Measurements from ENCODE around the gene TRAPPC3L. TPM values are rescaled to one million over a fixed set of nuclear protein-coding genes. Genes with fewer than 3 reads are reported as not detected.
A peak's percentile ranks its signal among the peaks of the same experiment; 100 is the strongest.

TRAPPC3L gene
- total and polyA plus RNA-seq, 12 donors = 0.10 to 0.57 (median 0.27) TPM; not detected in 4

DNA sequence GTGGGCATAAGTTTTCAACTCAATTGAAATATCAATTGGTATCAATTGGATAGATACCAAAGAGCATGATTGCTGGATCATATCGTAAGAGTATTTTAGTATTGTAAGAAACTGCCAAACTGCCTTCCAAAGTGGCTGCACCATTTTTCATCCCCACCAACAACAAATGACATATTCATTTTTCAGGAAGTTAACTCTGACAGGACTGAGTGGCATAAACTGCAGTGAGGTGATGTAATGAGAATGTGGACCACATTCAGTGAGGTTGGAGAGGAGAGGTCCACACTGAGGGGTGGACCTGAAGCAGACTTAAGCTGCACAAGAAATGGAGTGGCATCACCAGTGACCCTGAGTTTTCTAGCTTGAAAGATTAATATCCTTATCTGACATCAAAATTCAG lies 95.9 kb downstream of the TRAPPC3L start:
- Histone ChIP-seq H3K27me3 (no peaks in the 10 kb centered on the region), H3K4me3 (no peak overlapping the region), H3K36me3 (replicated peaks in 1 of 2) (no peaks in the 10 kb centered on the region), H3K9me3 (replicated peaks in 1 of 3) (no peaks in the 10 kb centered on the region), H3K27ac (no peak overlapping the region), H3K4me1 (replicated peaks in 1 of 2) (peaks cover 3 to 16% of the 10 kb centered on the region in 2 donors)
- TF ChIP-seq POLR2A (IDR thresholded peaks at IDR 0.05) = no peak
- TF ChIP-seq, protein P1, sequence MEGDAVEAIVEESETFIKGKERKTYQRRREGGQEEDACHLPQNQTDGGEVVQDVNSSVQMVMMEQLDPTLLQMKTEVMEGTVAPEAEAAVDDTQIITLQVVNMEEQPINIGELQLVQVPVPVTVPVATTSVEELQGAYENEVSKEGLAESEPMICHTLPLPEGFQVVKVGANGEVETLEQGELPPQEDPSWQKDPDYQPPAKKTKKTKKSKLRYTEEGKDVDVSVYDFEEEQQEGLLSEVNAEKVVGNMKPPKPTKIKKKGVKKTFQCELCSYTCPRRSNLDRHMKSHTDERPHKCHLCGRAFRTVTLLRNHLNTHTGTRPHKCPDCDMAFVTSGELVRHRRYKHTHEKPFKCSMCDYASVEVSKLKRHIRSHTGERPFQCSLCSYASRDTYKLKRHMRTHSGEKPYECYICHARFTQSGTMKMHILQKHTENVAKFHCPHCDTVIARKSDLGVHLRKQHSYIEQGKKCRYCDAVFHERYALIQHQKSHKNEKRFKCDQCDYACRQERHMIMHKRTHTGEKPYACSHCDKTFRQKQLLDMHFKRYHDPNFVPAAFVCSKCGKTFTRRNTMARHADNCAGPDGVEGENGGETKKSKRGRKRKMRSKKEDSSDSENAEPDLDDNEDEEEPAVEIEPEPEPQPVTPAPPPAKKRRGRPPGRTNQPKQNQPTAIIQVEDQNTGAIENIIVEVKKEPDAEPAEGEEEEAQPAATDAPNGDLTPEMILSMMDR (IDR thresholded peaks at IDR 0.05) = no peak
- WGBS, 4 donors = 81 to 88% (median 86%) methylated on average over 1 of the region's 1 CpG
- DNase-seq = no peak
- intact Hi-C loops (cut with DNase I) = no loop called here

DNA sequence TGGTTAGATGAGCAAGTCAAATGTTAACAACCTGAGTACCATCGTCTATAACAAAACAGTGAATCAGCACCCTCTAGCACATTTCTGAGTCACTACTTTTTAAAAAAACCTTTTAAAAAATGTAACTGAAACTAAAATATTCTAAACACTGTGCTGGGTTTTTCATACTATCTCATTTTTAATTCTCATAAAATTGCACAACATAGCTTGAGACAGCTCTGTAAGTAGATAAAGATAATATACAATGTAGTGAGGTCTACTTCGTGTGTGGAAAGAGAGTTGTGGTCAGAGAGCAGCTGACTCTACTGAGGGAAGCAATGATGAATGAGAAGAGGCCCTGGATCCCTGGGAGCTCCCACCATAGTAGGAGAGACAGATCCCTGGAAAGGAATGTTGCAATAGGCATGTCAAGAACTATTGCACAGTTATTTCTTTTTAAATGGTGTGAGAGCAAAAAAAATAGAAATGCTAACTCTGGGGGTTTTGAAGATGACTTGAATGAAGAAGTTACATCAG lies 97.9 kb downstream of the TRAPPC3L start:
- H3K27me3 ChIP-seq = no peaks in the 10 kb centered on the region
- peak in 3 of 7 donors; percentile 40 to 47 (median 43) for DNase-seq
- H3K4me1 ChIP-seq (replicated peaks in 1 of 2) = peaks cover 3 to 16% of the 10 kb centered on the region in 2 donors
- H3K36me3 ChIP-seq (replicated peaks in 1 of 2) = no peaks in the 10 kb centered on the region
- intact Hi-C loops (cut with DNase I) = no loop called here
- H3K4me3 ChIP-seq = no peak overlapping the region
- WGBS, 4 donors = 7 to 14% (median 8%) methylated on average over 2 of the region's 2 CpGs
- H3K27ac ChIP-seq = peak overlapping the region in 1 of 5 donors; percentile 23
- H3K9me3 ChIP-seq (replicated peaks in 1 of 3) = no peaks in the 10 kb centered on the region
- no peak for TF ChIP-seq POLR2A (IDR thresholded peaks at IDR 0.05)
- TF ChIP-seq, protein P1 (IDR thresholded peaks at IDR 0.05) = no peak

DNA sequence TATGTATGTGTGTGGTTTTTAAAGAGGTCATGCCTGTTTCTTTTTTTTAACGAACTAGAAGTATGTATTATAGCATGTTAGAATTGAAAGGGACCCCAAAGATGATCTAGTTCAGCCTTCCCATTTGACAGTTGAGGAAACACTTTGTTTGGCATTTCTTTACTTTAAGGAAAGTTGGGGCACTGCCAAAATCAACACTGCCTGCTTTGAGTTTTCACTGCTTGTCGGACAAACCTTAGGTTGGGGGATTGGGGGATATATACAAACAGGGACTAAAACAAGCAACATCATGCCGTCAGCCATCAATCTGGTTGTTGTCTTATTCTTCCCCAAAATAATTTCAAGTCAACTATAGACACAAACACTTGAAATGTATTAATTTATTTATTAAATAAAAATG lies 98.4 kb downstream of the TRAPPC3L start:
- TF ChIP-seq, protein P1 (IDR thresholded peaks at IDR 0.05) = no peak
- TF ChIP-seq POLR2A (IDR thresholded peaks at IDR 0.05) = no peak
- DNase-seq = no peak
- Histone ChIP-seq H3K4me3 (no peak overlapping the region), H3K27me3 (no peaks in the 10 kb centered on the region), H3K4me1 (replicated peaks in 1 of 2) (peaks cover 3 to 16% of the 10 kb centered on the region in 2 donors), H3K9me3 (replicated peaks in 1 of 3) (no peaks in the 10 kb centered on the region), H3K27ac (peak overlapping the region in 1 of 5 donors; percentile 53), H3K36me3 (replicated peaks in 1 of 2) (no peaks in the 10 kb centered on the region)
- intact Hi-C loops (cut with DNase I) = no loop called here
- WGBS, 4 donors = 48 to 64% (median 56%) methylated on average over 3 of the region's 3 CpGs

DNA sequence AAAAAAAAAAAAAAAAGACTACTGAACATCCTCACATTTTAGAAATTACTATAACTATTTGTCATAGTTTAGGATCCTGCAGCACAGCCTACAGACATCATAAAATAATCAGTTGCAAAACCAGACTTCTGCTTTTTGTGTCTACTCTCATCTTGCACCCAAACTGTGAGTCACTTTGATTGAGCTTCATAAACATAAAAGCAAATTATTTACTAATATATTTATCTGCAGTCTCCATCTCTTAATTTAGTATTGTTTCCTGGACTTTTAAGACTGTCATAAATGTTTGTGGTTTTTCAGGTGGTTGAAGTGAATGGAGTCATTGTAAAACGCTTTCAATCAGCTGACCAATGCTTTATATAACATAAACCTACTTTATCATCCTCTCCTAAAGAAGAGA lies 99.1 kb downstream of the TRAPPC3L start:
- TF ChIP-seq, protein P1 (IDR thresholded peaks at IDR 0.05) = no peak
- no peak for TF ChIP-seq POLR2A (IDR thresholded peaks at IDR 0.05)
- Histone ChIP-seq H3K36me3 (replicated peaks in 1 of 2) (no peaks in the 10 kb centered on the region), H3K9me3 (replicated peaks in 1 of 3) (no peaks in the 10 kb centered on the region), H3K27ac (no peak overlapping the region), H3K4me1 (replicated peaks in 1 of 2) (peaks cover 3 to 16% of the 10 kb centered on the region in 2 donors), H3K27me3 (no peaks in the 10 kb centered on the region), H3K4me3 (no peak overlapping the region)
- no peak for DNase-seq
- intact Hi-C loops (cut with DNase I) = no loop called here
- 76 to 87% (median 81%) methylated on average over 1 of the region's 1 CpG for whole genome bisulfite sequencing, 4 donors
